Glomerular visceral epithelial cell (primary cell): ENCODE results near the gene NT5M.

Experiments
- DNase-seq: peaks from one replicate; pipeline ENCODE4 v3.0.0-alpha.2; 2016; ENCODE audit errors: extremely low spot score

The NT5M gene

DNA sequence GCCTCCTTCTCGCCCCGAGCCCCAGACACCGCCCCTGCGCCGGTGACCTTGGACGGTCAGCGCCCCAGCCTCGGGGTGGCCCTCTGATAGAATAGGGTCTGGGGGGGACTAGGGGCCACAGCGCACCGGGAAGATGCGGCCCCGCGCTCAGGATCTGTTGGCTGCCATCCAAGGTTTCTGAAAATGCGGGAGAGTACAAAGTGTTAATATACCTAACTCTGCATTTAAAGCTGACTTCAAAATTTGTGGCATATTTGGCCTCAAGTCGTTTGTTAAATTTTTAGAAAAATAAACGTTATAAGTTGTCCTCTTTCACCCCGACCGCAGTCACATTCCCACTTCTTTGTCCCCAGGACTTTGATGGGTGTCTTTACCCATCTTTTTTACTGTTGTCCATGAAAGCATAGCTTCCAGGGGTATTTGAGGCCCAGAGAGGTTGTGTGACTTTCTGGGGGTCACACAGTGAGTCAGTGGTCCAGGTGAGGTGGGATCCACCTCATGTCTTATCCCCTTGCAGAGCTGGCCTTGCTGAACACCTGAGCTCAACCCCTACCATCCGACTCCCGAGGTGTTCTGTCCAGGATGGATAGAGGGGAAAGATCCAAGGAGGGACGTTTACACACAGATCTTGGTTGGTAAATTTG, 796 bp downstream of the NT5M start:
- no peak for DNase-seq

DNA sequence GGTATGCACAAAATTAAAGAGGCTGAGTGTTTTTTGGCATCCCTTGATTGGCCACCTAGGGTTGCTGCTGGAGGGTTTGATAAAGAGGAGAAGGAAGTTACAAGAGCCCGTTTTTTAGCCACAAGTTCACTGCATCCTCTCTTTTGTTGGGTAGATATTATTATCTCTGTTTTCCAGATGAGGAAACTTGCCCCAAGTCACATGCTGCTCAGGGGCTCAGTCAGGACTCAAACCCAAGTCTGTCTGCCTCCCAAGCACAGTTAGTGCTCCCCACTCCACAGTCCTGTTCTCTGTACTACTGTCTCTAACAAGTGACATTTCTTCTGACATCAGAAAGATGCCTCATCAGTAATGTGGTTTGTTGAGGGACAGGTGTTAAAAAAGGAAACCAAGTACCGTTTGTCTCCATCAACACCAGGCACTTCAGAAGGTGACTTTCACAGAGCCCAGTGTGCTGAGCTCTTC, 1.4 kb downstream of the NT5M start:
- DNase-seq, result no peak

DNA sequence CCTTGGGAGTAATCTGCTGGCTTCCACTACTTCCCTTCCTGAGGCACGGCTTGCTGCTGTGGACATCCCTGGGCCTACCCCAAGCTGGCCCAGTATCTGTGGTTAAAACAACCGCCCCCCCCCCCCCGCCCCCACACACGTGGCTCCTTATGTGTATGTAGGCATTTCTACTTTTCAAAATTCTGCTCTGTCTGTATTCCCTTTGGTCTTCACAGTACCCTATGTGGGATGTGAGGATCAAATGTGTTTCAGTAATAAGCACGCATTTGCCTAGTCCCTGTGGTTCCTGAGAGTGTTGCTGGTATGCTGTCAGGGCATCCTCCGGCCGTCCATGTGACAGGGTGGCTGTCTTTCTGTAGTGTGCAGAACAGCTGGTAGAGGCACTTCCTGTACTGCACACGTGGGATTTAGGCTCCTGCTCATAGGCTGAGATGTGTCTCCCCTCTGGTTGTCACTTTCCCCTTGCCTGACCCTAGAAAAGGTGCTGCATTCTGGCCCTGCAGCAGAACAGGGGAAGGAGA, 2.2 kb downstream of the NT5M start:
- no peak for DNase-seq

DNA sequence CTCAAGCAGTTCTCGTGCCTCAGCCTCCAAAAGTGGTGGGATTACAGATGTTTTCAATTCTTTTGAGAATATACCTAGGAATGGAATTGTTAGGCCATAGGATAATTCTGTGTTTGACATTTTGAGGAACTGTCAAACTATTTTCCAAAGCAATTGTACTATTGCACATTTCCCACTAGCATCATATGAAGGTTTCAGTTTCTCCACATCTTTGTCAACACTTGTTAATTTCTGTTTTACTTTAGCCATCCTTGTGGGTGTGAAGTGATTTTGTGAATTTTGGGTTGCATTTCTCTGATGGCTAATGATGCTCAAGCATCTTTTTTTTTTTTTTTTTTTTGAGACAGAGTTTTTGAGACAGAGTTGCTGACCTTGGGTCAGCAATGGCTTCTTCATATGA, 6.2 kb downstream of the NT5M start:
- no peak for DNase-seq

DNA sequence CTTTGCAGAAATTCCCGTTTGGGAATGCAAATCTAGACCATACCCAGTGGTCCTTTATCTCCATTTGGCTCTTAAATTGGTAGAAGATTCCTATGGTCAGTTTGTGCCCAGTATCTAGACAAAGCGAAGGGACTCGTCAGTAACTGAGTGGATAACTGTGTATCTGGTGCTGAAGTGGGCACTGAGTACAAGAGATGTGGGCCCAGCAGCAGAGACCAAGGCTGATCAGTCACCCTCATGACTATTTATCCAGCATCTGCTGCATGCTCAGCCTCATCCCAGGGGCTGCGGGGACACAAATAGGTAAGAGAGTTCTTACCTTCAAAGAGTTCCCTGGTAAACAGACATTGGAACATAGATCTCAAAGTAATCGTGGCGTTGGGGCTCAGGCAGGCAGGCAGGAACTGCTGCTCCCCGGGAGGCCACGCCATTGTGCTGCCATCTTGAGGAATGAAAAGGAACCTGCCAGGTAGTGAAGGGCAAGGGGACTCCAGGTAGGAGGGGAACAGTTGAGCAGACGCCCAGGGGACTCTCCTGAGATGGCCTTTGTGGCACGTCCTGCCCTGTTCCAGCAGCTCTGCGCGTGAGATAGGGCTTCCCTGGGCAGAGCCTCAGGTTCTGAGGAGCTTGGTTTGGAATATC, 10.3 kb downstream of the NT5M start:
- peak; percentile 44 for DNase-seq

DNA sequence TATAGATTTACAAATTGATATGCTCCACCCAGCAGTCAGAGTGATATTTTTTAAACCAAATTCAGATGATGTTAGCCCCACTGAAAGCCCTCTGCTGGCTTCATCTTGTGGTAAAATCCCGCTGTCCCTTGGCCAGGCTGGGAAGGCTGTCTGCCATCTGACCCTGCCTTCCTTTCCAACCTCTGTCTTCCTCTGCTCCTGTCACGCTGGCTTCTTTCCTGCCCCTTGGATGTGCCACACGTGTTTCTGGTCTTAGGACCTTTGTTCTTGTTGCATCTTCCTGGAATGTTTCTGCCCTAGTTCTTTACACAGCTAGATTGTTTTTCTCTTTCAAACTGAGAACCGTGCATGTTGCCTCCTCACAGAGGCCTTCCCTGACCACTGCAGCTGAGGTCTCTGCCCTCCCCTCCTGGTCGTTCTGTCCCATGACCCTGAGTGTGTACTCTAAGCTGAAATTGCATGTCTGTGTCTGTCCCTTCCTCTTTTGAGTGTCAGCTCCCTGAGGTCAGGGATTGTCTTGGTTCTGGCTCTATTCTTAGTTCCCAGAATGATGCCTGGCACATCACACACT, 11.4 kb downstream of the NT5M start:
- no peak for DNase-seq

DNA sequence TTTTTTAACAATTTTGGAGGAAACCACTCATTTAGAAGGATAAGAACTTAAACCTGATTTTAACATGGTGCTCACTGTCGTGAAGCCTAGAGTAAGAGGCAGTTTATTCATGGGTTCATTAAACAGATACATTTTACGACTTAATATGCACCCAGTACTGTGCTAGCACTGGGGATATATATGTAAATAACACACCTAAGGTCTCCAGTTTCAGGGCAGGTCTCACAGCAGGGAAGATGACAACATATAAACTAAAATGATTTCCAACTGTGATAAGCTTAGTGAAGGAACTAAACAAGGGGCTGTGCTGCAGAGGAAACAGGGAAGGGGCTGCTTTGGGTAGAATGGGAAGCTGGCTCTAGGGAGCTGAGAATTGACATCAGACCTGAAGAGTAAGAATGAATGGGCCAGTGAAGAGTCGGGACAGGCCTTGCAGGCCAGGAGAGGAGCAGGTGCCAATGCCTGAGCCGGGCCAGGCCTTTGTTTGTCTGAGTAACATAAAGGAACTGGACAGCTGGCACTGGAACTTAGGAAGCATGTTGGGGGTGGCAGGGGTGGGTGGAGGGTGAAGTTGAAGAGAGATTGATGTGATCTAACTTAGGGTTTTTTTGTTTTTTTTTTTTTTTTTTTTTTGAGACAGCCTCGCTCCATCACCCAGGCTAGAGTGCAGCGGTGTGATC, 12.1 kb downstream of the NT5M start:
- DNase-seq, result no peak

DNA sequence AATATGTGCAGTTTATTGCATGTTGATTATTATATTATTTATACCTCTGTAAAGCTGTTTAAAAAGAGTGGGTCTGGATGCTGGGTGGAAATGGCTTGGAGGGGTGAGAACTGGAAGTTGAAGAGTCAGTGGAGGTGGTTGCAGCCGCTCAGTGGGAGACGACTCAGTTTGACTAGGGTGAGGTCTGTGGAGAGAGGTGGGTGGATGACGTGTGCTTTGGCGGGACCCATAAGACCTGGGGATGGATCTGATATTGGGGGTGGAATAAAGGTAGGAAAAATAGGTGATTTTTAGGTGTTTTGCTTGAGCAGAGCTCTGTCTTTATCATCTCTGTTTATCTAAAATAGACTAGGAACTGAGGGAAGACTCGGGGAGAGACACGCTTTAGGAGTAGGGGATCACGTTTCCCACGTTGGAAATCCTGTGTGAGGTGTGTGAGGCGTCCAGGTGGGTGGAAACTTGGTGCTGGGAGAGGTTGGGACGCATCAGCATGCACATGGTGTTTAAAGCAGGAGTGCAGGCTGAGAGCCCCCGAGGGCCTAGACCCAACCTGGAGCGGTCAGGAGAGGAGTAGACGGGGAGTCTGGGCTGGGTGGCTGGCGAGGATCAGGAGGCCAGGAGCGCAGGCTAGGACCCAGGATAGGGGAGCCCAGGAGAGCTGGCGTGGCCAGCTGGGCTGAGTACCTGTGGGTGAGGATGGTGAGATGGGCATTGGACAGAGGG, 17.2 kb downstream of the NT5M start:
- DNase-seq, result no peak

DNA sequence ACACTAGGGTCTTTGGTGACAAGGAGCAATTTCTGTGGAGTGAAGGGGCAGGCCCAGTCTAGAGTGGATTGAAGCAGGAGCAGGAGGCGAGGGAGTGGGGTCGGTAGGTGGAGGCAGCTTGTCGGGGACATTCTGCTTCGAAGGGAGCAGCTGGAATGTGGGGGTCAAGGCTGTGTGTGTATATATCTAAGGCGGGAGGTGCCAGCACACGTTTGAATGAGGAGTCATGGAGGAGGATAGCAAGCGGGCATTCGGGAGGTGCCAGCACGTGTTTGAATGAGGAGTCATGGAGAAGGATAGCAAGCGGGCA, 17.7 kb downstream of the NT5M start:
- DNase-seq, result no peak

DNA sequence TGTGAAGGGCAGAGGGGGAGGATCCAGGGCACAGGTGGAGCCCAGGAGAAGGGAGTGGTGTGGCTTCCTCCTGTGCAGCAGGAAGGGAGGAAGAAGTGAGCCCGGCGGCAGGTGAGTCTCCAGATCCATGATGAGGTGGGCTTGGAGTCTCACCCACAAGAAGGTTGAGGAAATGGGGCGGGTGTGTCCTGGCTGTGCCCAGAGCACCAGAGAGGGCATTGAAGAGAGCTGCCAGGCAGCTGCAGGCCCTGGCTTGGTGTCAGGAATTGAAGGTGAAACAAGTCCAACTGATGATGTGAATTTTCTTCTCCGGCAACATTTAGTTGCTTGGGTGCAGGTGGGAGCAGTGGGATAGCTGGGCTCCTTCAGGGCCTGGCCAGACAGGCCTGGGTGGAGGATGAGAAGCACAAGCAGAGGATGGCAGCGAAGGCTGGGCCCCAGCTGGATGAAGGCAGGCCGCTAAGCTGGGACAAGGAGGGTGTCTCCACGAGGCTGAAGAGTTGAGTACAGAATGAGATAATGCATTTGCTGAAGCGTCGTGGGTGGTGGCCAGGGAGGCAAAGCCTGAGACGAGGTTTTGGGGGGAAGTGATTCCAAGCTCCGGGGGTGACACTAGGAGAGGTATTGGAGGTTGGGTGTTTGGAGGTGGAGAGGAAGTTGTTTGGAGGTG, 18.3 kb downstream of the NT5M start:
- no peak for DNase-seq

DNA sequence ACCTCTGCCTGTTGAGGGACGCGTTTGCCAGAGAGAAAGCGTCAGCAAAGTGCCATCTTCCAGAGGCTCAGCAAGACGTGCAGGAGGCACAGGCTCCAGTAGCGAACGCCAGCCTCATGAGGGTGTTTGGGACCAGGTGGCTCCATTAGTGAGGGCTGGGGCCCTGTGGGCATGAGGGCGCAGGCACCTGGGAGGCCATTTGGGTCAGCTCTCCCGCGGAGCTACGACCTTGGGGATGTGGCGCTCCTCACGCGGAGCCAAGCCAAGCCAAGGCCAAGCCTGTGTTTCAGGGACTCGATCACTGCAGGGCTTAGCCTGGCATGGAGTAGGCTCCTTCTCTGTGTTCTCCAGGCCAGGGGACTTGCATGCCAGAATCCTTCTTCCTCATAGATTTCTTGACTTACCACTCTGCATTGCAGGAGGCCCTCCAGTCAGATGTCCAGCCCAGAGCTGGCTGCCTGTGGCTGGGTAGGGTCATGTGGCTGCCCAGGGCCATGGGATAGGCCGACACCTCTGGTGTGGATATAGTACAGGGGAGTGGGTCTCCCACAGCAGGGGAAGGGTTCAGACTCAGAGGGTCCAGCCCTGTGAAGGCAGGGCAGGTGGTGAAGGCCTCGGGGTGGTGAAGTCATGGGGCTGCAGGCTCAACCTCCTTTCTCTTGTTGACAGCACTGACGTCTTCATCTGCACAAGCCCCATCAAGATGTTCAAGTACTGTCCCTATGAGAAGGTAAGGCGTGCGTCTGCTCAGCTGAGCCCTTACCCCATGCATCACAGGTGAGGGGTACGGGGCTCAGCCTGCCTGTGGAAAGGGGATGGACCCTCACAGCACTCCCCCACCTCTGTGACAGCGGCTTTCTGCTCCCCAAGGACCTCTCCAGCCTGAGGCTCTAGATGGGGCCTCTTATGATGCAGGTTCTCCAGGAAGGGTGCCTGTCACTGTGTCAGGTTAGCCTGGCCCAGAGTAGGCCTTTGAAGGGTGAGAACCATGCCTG, 19.6 kb downstream of the NT5M start:
- DNase-seq, result no peak

DNA sequence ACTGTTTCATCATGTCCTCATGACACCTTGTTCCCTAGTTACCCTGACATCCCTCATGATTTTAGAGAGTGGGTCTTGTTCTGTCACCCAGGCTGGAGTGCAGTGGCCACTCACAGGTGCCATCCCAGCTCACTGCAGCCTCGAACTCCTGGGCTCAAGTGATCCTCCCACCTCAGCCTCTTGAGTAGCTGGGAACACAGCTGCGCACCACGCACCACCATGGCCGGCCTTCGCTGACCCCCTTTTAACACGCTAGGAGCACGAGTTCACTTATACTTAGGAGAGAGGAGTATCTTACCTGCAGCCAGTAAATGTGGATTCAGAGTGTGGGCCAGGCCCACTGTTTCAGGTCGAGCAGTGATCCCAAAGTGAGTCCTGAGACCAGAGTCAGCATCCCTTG, 21.4 kb downstream of the NT5M start:
- no peak for DNase-seq

DNA sequence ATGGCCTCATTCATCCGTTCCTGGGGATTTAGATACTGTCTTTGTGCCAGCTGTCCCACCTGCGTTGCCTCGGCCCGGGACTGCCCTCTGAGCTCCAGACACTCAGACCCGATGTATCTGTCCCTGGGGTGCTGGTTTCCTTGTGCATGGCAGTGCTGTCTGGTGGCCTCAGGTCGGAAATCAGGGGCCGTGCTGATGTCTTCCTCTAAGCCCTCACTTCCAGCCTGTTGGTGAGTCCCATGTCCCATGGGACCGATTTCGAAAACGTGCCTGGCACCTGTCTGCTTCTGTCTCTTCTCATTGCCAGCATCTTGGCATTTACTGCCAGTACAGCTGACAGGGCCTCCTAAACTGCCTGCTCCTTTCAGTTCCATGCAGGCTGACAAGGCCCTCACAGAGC, 22.1 kb downstream of the NT5M start:
- no peak for DNase-seq

DNA sequence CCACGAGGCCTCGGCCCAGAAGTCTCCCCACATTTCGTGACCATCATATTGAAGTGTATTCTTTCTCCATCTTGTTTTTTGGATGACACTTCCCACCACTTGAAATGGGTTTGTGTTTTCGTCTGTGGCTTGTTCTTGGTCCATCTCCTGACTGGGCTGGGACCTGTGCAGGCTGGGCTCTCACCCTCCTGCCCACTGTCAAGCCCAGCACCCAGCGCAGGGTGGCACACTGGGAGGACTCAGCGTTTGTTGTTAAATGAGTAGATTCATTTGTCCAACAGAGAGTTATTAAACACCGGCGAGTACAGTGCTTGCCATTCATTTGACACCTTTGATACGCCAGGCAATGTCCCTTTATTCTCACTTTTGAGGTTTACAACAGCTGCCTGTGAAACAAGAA, 22.6 kb downstream of the NT5M start:
- DNase-seq, result no peak

DNA sequence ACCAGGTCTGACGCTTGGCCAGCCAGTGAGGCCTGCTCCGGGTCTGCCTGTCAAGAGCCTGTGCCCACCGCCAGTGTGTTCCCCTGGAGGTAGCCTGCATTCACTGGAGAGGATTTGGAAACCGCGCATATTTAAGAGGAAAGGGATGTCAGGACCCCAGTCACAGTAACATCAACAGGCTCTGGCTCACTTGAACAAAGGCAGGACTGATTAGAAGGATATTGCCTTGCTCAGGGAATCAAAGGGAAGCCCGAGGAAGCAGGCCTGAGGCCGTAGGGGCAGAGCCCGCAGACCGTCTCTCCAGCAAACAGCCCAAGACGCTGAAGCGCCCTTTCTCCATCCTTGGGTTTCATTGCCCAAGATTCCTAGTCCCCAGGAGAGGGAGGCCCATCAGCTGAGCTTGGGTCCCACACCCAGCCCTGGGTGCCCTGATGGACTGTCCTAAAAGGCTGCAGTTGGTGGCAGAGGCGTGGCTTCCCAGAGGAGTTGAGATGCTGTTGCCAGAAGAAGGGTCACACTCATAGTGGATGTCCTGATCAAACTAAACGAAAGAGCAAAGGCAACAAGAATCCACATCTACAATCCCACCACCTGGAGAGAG, 23.2 kb downstream of the NT5M start:
- DNase-seq, result no peak

DNA sequence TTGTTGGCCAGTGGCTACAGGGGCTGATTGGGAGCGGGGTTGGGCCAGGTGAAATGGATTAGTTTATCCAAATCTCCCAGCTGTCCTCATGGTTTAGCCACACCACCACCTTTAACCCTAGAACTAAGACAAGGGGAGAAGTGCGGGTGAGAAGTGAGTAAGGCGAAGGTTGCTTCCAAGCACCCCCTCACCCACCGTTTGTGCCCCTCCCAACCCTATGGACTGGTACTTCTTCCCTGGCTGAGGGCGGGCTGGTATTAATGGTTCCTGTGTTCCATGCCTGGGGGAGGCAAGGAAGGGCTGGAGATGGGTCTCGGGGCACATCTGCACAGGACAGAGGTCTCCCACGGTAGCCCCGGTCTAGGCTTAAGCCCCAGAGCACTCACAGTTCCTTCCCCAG, 25.1 kb downstream of the NT5M start:
- no peak for DNase-seq

DNA sequence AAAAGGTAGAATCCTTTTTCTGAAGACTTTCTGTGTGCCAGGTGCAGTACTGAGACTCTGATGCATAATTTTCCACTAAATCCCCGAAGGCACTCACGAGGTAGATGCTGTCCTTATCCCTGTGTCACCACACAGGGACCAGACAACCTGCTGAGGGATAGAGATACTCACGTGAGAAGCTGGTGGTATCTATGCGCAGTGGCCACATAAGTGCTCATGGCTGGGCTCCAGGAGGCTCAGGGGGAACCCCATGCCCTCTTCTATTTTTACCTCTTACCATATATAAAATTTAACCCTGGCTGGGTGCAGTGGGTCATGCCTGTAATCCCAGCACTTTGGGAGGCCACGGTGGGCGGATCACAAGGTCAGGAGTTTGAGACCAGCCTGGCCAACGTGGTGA, 38.3 kb downstream of the NT5M start:
- no peak for DNase-seq

DNA sequence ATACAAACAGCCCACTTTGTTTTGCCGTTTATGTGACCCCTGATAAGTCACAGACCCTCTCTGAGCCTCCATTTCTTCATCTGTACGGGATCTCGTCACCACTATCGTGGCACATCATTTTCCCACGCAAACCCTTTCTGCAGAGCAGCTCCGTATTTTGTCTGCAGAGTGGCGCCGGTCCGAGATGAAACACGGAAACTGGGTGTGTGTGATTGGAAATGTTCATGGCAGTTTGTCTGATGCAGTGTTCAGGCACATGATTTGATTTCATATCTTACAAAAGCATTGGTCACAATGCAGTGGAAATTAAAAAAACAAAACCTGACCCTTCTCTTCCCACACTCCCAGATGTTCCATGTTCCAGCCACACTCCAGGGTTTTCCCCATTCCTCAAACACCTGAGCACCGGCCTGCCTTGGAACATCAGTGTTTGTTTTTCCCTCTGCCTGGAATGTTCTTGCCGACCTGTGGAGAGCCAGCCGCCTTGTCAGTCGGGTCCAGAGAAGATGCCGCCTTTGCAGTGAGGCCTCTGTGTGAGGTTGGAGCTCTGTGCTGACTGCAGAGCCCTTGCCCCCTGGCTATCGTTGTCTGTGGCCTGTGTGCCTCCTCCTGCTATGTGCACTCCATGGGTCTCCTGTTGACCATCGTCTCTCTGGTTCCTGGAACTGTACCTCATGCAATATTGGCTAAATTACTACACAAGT, 39.2 kb downstream of the NT5M start:
- no peak for DNase-seq

DNA sequence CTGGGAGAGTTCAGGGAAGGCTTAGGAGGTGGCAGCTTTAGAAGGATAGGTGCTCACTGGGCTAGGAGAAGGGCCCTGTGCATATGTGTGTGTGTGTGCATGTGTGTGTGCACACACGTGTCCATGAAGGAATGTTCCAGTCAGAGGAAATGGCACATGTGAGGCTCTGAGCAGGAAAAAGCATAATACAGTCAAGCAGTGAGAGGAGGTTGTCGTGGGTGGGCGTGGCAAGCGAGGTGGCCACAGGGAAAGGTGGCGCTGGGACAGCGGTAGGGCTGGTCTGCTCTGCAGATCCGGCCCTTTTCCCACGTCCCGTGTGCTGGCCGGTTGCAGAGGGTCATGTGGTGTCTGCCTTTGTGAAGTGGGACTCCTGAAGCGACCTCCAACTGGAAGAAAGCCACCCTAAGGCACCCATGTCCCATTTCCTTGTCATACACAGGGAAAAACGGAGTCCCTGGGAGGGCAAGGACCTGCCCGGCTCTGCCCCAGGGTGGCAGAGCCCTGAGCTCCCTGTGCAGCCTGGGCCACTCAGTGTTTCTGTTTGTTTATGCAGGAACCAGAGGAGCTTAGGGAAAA, 40.1 kb downstream of the NT5M start:
- DNase-seq, result no peak
